ENCODE results near the gene TMEM82. TPM values are rescaled to one million over a fixed set of nuclear protein-coding genes. Genes with fewer than 3 reads are reported as not detected.

The TMEM82 gene
- total and polyA plus RNA-seq, 4 donors, result not detected

GRCh38 chr1:15734296-15734695 is 8.0 kb upstream of the TMEM82 start:
- H3K4me1 ChIP-seq (ENCODE audit: control insufficient read depth, insufficient read depth, low read length), result no peaks in the 10 kb centered on the region
- H3K27ac ChIP-seq (ENCODE audit: low read depth, low read length), result no peak overlapping the region
- H3K27me3 ChIP-seq (ENCODE audit: control insufficient read depth, insufficient read depth, low read length), result no peaks in the 10 kb centered on the region
- no peak for DNase-seq (ENCODE audit: low read depth in 4 of 6, low spot score in 6 of 6)
- no peak overlapping the region for H3K4me3 ChIP-seq (ENCODE audit: low read depth, low read length)
- 81% methylated on average over 8 of the region's 13 CpGs for WGBS (ENCODE audit: insufficient coverage)
- peaks cover 96% of the 10 kb centered on the region for H3K36me3 ChIP-seq (ENCODE audit: control insufficient read depth, insufficient read depth, low read length)
- H3K9me3 ChIP-seq (ENCODE audit: control insufficient read depth, insufficient read depth, low read length), result no peaks in the 10 kb centered on the region

GRCh38 chr1:15734901-15735300 is 7.4 kb upstream of the TMEM82 start:
- H3K36me3 ChIP-seq (ENCODE audit: control insufficient read depth, insufficient read depth, low read length), result peaks cover 96% of the 10 kb centered on the region
- H3K4me3 ChIP-seq (ENCODE audit: low read depth, low read length), result no peak overlapping the region
- H3K9me3 ChIP-seq (ENCODE audit: control insufficient read depth, insufficient read depth, low read length), result no peaks in the 10 kb centered on the region
- DNase-seq (ENCODE audit: low read depth in 4 of 6, low spot score in 6 of 6), result no peak
- H3K27me3 ChIP-seq (ENCODE audit: control insufficient read depth, insufficient read depth, low read length), result no peaks in the 10 kb centered on the region
- no peaks in the 10 kb centered on the region for H3K4me1 ChIP-seq (ENCODE audit: control insufficient read depth, insufficient read depth, low read length)
- 81% methylated on average over 17 of the region's 17 CpGs for WGBS (ENCODE audit: insufficient coverage)
- no peak overlapping the region for H3K27ac ChIP-seq (ENCODE audit: low read depth, low read length)

- Histone ChIP-seq H3K27ac (ENCODE audit: low read depth, low read length) (no peak overlapping the region), H3K4me3 (ENCODE audit: low read depth, low read length) (no peak overlapping the region), H3K36me3 (ENCODE audit: control insufficient read depth, insufficient read depth, low read length) (peaks cover 90% of the 10 kb centered on the region), H3K9me3 (ENCODE audit: control insufficient read depth, insufficient read depth, low read length) (no peaks in the 10 kb centered on the region), H3K27me3 (ENCODE audit: control insufficient read depth, insufficient read depth, low read length) (no peaks in the 10 kb centered on the region), H3K4me1 (ENCODE audit: control insufficient read depth, insufficient read depth, low read length) (no peaks in the 10 kb centered on the region)
- WGBS (ENCODE audit: insufficient coverage), result 86% methylated on average over 11 of the region's 12 CpGs
- no peak for DNase-seq (ENCODE audit: low read depth in 4 of 6, low spot score in 6 of 6)
Observed at GRCh38 chr1:15735304-15736037, 6.8 kb upstream of the TMEM82 start.

GRCh38 chr1:15736038-15736891 is 6.0 kb upstream of the TMEM82 start, which contains the start of gene SLC25A34:
Gene SLC25A34 (plus strand): TSS chr1:15736258. CDS start chr1:15736486, 228 bp downstream.
- Histone ChIP-seq H3K4me3 (ENCODE audit: low read depth, low read length) (no peak within 1 kb of the TSS), H3K9me3 (ENCODE audit: control insufficient read depth, insufficient read depth, low read length) (no peaks in the 10 kb centered on the region), H3K4me1 (ENCODE audit: control insufficient read depth, insufficient read depth, low read length) (peaks cover 2% of the 10 kb centered on the region), H3K27ac (ENCODE audit: low read depth, low read length) (no peak within 1 kb of the TSS), H3K27me3 (ENCODE audit: control insufficient read depth, insufficient read depth, low read length) (no peaks in the 10 kb centered on the region), H3K36me3 (ENCODE audit: control insufficient read depth, insufficient read depth, low read length) (peaks cover 87% of the 10 kb centered on the region)
- no peak for DNase-seq (ENCODE audit: low read depth in 4 of 6, low spot score in 6 of 6)
- 83% methylated on average over 34 of the region's 35 CpGs for WGBS (ENCODE audit: insufficient coverage)

GRCh38 chr1:15736892-15737261 is 5.4 kb upstream of the TMEM82 start:
- H3K27me3 ChIP-seq (ENCODE audit: control insufficient read depth, insufficient read depth, low read length), result no peaks in the 10 kb centered on the region
- DNase-seq (ENCODE audit: low read depth in 4 of 6, low spot score in 6 of 6), result no peak
- no peak overlapping the region for H3K4me3 ChIP-seq (ENCODE audit: low read depth, low read length)
- H3K36me3 ChIP-seq (ENCODE audit: control insufficient read depth, insufficient read depth, low read length), result peaks cover 80% of the 10 kb centered on the region
- H3K9me3 ChIP-seq (ENCODE audit: control insufficient read depth, insufficient read depth, low read length), result no peaks in the 10 kb centered on the region
- no peak overlapping the region for H3K27ac ChIP-seq (ENCODE audit: low read depth, low read length)
- peaks cover 5% of the 10 kb centered on the region for H3K4me1 ChIP-seq (ENCODE audit: control insufficient read depth, insufficient read depth, low read length)
- 75% methylated on average over 2 of the region's 6 CpGs for WGBS (ENCODE audit: insufficient coverage)

- no peaks in the 10 kb centered on the region for H3K9me3 ChIP-seq (ENCODE audit: control insufficient read depth, insufficient read depth, low read length)
- no peak overlapping the region for H3K27ac ChIP-seq (ENCODE audit: low read depth, low read length)
- H3K4me3 ChIP-seq (ENCODE audit: low read depth, low read length), result no peak overlapping the region
- no peak for DNase-seq (ENCODE audit: low read depth in 4 of 6, low spot score in 6 of 6)
- H3K27me3 ChIP-seq (ENCODE audit: control insufficient read depth, insufficient read depth, low read length), result no peaks in the 10 kb centered on the region
- peaks cover 5% of the 10 kb centered on the region for H3K4me1 ChIP-seq (ENCODE audit: control insufficient read depth, insufficient read depth, low read length)
- H3K36me3 ChIP-seq (ENCODE audit: control insufficient read depth, insufficient read depth, low read length), result peaks cover 73% of the 10 kb centered on the region
- whole genome bisulfite sequencing (ENCODE audit: insufficient coverage), result 81% methylated on average over 19 of the region's 20 CpGs
Observed at GRCh38 chr1:15737324-15738319, 4.7 kb upstream of the TMEM82 start.

- DNase-seq (ENCODE audit: low read depth in 4 of 6, low spot score in 6 of 6), result no peak
- H3K4me1 ChIP-seq (ENCODE audit: control insufficient read depth, insufficient read depth, low read length), result peaks cover 5% of the 10 kb centered on the region
- H3K27me3 ChIP-seq (ENCODE audit: control insufficient read depth, insufficient read depth, low read length), result no peaks in the 10 kb centered on the region
- peaks cover 64% of the 10 kb centered on the region for H3K36me3 ChIP-seq (ENCODE audit: control insufficient read depth, insufficient read depth, low read length)
- no peak overlapping the region for H3K27ac ChIP-seq (ENCODE audit: low read depth, low read length)
- H3K4me3 ChIP-seq (ENCODE audit: low read depth, low read length), result no peak overlapping the region
- no peaks in the 10 kb centered on the region for H3K9me3 ChIP-seq (ENCODE audit: control insufficient read depth, insufficient read depth, low read length)
- WGBS (ENCODE audit: insufficient coverage), result 88% methylated on average over 10 of the region's 15 CpGs
Observed at GRCh38 chr1:15738416-15739113, 3.7 kb upstream of the TMEM82 start.

- no peaks in the 10 kb centered on the region for H3K27me3 ChIP-seq (ENCODE audit: control insufficient read depth, insufficient read depth, low read length)
- H3K9me3 ChIP-seq (ENCODE audit: control insufficient read depth, insufficient read depth, low read length), result no peaks in the 10 kb centered on the region
- 88% methylated on average over 16 of the region's 16 CpGs for WGBS (ENCODE audit: insufficient coverage)
- peaks cover 5% of the 10 kb centered on the region for H3K4me1 ChIP-seq (ENCODE audit: control insufficient read depth, insufficient read depth, low read length)
- peaks cover 57% of the 10 kb centered on the region for H3K36me3 ChIP-seq (ENCODE audit: control insufficient read depth, insufficient read depth, low read length)
- H3K27ac ChIP-seq (ENCODE audit: low read depth, low read length), result no peak overlapping the region
- DNase-seq (ENCODE audit: low read depth in 4 of 6, low spot score in 6 of 6), result no peak
- H3K4me3 ChIP-seq (ENCODE audit: low read depth, low read length), result no peak overlapping the region
Observed at GRCh38 chr1:15739259-15739658, 3.0 kb upstream of the TMEM82 start.

GRCh38 chr1:15739745-15740144 is 2.6 kb upstream of the TMEM82 start:
- 90% methylated on average over 7 of the region's 7 CpGs for WGBS (ENCODE audit: insufficient coverage)
- H3K27ac ChIP-seq (ENCODE audit: low read depth, low read length), result no peak overlapping the region
- no peak for DNase-seq (ENCODE audit: low read depth in 4 of 6, low spot score in 6 of 6)
- no peak overlapping the region for H3K4me3 ChIP-seq (ENCODE audit: low read depth, low read length)
- H3K4me1 ChIP-seq (ENCODE audit: control insufficient read depth, insufficient read depth, low read length), result peaks cover 5% of the 10 kb centered on the region
- H3K9me3 ChIP-seq (ENCODE audit: control insufficient read depth, insufficient read depth, low read length), result no peaks in the 10 kb centered on the region
- peaks cover 52% of the 10 kb centered on the region for H3K36me3 ChIP-seq (ENCODE audit: control insufficient read depth, insufficient read depth, low read length)
- no peaks in the 10 kb centered on the region for H3K27me3 ChIP-seq (ENCODE audit: control insufficient read depth, insufficient read depth, low read length)
